NCI-H748 (cell line): ENCODE measurements around the gene STEAP3.

ENCODE experiments used
- DNase-seq: peaks from one replicate; lab custom pipeline; 2025; ENCODE audit not compliant: unreplicated experiment; lab: John Stamatoyannopoulos, UW

The STEAP3 gene

DNA sequence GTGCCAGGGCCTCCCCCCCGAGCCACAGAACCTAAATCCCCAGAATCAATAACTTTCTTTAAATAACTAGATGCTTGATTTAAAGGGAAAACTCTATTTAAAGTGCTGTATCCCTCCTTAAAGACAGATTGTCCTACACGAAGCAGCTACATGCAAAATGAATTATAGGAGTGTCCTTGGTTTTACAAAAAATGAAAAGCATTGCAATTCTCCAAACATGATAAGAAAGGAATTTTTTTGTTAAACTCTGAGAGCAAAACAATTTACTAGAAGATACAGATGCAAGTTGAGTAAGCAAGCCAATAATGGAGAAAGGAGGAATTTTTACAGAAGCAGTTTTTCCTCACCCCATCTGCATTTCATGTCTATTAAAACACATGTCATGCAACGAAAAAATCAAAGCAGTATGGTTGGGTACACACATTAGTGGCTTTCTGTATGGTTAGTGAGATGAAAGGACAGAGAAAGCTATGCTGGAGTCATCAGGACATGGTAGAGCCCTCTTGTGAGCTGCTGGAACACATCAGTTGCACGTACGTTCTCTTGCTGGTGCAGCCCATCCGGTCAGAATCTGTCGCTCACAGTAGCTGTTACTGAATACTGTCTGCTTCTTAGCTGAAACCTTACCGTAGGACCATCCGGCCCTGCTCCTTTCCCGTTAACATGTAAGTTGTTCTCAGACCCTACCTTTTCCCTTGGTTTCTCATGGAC is 25.9 kb upstream of the STEAP3 start:
- no peak for DNase-seq

DNA sequence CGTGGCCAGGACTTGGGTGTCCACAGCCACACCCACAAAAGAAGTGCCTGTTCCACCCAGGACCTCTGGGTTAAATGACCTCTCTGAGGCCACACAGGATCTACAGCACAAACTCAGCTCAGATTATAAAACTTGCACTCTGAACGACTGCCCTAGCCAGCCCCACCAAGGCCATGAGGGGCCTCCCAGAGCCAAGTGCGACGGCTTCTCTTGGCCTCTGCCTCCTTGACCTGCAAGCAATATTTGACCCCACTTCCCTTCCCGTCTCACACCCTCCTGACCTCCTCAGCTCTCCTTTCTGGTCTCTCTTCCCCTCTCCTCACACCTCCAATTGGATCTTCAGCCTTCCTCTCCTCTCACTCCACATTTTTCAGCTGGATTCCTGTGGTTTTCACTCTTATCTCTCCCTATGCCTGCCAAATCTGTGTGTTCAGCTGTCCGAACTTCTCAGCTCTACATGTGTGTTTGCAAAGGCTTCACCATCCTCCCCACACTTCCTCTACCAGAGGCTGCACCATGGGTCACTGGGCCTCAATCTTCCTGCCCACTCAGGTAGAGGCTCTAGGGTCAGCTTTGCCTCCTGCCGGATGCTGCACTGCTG is 25.3 kb upstream of the STEAP3 start:
- no peak for DNase-seq

DNA sequence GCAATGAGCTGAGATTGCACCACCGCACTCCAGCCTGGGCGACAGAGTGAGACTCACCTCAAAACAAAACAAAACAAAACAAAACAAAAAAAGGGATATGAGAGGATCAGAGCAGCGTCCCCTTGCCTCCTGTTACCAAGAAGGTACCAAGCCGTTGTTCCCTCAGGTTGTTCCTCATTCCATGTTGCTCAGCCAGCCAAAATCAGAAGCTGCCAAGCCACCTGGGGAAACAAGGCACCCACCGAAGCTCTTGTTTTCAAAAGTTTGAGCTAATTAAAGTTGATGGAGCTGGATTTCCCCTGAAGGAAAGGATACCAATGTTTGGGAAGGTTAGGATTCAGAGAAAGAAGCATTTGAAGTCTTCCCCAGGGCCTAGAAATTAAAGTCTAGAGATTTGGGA is 21.8 kb upstream of the STEAP3 start:
- no peak for DNase-seq

DNA sequence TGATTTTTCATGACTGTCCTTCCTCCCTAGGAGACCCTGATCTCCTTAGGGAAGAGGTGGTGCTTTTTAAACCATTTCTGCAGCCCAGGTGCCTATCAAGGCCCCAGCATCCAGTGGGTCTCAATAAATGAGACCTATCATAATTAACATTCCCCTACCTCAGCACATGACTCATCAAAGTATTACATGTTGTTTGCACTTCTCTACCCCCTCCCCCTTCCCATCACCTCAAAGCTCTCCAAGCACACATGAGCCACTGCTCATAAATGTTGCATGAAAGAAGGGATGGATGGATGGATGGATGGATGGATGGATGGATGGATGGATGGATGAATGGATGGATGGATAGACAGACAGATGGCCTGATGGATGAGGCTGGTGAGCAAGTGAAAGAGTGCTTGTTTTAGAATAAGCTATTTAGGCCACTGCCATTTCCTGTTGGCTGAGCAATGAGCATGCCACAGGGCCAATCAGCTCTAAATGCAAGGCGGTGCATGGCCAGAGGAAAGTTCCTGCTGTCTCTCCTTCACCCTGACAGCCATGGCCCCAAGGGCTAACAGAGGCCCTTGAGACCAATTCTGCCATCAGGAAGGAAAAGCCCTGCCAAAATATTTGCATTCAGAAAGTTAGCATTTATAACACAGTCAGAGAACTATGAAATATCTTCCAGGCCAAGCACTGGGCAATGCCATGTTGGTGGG is 20.9 kb upstream of the STEAP3 start:
- no peak for DNase-seq

- DNase-seq, result no peak
Observed at GRCh38 chr2:119204525-119204924, 19.1 kb upstream of the STEAP3 start.

DNA sequence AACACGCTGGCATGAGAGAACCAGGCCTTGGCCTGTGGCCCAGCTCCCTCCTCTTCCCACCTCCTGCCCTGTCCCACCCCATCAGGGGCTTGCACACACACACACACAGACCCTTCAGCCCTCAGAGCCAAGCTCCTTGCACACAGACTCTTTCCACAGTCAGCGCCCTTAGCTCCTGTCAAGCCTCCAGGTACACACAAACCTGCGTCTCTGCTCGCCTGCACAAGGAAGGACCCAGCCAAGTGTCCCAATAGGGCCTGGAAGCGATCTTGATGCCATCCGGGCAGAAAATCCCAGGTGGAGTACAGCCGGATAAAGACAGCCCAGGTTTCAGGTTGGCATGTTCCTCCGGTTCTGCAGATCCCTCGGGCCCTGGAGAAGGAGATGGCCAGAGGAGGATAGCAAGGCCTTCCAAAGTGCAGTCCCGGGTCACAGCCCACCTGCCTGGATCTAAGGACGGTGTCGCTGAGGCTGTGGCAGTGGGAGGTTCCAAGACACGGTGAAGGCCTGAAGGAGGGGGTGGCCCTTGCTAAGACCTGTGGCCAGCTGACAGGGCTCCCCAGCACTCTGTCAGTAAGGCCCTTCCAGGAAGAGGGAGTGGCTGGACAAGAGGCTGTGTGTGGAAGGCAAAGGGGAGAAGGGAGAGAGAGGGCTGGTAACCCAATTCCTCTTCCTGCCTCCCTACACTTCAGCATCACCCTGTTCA is 18.5 kb upstream of the STEAP3 start:
- DNase-seq, result no peak

DNA sequence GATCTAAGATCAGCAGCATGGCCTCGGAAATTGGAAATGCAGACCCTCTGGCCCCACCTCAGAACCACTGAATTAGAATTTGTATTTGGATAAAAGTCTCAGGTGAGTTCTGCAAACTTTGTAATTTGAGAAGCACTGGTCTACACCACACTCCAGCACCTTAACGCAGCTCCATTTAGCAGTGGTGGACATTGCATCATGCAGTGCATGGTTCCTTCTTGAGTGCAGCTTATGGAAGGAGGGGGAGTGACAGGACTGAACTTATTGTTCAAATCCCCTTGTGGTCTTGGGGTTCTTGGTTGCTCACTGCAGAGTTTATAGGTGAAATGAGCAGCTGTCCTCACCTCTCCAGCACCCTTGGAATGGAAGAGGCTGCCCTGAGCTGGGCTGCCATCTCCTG is 17.4 kb upstream of the STEAP3 start:
- DNase-seq, result no peak

DNA sequence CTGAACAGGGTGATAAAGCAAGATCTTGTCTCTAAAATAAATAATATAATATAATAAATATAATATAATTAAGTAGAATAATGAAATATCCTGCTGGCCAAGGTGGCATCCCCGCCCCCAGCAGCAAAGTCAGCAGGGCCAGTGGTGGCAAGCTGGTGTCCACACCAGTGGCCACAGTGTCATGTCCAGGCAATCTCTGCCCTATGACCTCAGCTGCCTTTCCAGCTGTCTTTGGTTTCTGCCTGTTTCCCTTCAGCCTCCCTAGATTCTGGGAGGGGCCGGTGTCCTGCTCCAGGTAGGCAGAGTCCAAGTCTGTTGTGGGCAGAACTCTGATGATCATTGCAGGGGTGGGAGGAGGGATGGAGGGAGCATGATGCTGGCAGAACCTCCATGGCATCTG is 16.2 kb upstream of the STEAP3 start:
- DNase-seq, result no peak

- DNase-seq, result no peak
Observed at GRCh38 chr2:119208791-119209203, 14.8 kb upstream of the STEAP3 start.

DNA sequence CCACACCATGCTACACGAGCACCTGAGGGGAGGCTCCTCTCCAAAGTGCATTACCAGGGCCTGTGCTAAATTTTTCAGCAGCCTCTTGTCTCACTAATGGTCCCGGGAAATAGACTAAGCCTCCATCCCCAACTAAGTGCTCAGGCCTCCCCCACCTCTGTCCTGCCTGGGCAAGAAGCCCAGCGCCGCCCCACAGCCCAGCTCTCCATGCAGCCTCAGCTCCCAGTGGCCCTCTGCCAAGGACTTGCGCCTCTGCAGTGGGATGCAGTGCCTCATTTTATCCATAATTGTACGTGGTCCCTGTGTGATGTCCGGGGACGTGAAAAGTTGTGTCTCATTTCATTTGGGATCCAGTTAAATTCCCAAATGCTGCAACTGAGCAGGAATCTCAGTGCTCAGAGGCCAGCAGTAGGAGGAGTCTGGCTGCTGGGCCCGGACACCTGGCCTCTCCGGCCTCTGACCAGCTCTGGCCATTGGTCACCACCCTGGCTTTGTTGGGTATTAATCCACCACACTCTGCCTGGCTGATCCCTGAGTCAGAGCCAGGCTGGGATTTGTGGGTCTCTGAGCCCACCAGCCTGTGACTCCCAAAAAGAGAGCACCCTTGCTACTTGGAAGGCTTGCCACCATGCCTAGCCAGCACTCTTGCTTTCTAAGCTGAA is 11.4 kb upstream of the STEAP3 start:
- no peak for DNase-seq

DNA sequence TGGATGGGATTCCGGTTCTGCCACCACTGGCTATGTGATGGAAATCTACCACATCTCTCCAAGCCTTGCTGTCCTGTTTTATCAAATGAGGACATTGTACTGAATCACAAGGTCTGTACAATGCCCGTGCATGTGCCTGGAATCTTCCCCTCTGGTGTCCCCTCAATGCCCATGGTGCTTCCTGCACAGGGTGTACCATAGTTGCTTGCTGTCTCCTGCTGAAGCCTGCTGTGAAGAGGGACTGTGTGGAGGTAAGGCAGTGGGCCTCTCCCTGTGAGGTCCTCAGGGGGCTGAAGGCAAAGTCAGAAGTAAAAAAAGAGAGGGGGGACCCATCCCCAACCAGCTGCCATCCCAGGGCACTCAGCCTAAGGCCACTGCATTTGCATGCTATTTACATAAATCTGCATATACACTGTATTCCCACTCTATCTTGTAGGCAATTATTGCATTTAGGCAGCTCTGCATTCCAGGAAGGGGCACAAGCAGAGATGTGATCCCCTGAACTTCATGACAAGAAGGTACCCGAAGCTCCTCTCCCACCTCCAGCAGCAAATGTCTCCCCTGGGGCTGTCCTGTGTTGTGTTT is 9.1 kb upstream of the STEAP3 start:
- no peak for DNase-seq

DNA sequence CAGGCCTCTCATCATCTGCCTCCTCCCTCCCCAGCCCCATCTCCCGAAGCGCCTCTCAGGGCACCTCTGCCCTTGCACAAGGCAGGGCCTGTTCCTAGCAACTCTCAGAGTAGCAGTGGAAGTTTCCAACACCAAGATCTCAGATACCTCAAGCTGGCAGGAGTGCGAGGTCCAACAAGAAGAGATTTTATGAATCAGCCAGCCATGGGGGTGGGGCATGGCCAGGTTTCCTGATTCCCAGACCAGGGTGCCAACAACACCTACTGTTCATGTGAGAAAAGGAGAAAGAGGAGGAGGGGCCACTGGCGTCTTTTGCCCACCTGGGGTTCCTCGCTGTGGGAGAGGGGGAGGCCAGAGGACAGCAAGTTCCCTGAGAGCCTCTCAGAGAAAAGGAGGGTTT is 6.6 kb upstream of the STEAP3 start:
- DNase-seq, result no peak

DNA sequence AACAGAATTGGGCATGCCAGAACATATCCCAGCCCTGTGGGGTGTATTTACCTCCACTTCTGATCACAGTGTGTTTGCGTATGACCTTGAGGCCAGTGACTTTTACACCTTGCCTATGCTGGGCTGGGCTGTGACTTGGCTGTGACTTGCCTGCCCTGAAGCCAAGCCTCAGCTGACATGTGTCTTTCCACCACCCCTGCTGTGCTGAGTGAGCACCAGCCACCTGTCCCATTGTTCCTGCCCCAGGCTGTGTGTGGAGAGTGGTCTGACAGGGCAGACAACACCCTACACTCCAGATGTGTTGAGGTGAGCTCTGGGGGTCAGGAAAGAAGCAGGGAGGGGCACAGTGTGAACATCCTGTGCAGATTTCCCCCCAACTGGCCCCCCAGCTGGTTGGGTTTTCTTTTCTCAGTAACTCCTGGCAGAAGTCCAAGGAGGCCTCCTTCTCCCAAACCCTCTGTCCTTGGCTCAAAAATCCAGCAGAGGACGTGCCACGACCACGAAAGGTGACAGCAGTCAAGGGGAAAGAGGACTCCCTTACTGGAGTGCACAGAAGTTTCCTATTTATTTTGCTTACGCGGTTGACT is 5.1 kb upstream of the STEAP3 start:
- DNase-seq, result peak; percentile 73

- DNase-seq, result no peak
Observed at GRCh38 chr2:119219873-119220272, 3.8 kb upstream of the STEAP3 start.

DNA sequence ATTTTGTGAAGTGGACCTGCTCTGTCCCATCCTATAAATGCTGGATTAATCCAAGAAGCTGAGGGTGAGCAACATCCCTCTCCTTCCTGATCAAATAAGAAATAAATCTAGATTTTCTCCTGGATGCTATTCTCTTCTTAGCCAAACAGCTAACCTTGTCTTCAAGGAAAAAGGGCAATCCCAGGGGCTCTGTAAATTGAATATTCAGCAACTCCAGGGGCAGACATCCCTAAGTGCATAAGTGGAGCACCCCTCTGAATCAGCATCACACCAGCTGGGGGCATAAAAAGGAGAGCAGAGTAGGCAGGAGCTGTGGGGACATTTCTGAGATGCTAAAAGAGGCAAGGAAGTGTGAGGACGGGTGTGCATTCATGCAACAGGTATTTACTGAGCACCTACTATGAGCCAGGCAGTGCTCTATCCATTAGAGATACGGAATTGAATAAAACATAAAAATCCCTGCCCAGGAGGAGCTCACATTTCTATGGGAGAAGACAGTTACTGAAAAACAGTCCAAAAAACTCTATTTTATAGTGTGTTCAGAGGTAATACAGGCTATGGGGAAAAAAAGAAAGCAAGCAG is 2.8 kb upstream of the STEAP3 start:
- no peak for DNase-seq

DNA sequence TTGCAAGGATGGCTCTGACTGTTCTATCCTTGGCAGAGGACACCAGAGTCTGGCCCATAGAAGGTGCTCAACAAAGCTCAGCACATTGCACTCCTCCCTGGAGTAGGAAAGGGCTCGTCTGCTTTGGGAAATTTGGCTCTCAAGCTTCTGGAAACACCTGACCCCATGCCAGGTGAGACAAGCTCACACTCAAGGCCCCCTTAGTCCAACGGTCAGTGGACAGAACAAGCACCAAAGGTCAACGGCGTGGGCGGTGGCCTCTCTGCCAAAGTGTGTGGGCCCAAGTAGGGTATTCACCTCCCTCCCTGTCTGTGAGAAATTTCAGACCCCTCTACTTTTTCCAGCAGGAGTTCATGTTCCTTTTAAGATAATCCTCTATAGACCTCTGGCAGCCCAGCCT is 2.0 kb upstream of the STEAP3 start:
- no peak for DNase-seq

GRCh38 chr2:119222213-119222612 is 1.4 kb upstream of the STEAP3 start:
- DNase-seq, result no peak

DNA sequence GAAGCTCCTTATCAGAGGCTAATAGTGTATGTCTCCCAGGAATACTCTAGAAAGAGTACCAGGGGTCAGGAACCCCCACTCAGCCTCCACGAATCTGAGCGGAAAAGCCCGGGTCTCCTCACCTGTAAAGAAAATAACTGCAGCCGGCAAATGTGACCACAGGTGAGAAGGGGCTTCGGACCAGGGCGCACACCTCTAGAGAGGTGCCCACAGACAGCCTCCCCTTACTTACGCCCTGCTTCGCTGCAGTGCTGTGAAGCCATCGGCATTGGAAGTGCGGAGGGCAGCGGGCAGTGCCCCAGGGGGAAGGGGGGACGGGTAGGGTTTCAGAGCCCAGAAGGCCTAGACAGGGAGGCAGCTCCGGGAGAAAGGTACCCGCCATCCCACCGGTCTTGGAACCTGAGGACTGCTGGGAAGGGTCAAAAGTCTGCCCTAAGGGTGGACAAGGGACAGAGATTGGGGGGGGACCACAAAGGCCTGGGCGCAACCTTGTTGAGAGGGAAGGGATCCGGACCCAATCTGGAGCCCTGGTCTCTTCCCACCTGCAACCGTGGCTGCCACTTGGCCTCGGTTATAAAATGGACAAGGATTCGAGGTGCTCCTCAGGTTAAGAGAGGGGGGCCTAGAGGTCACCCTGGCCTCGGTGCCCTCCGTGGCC is 642 bp upstream of the STEAP3 start:
- DNase-seq, result no peak

DNA sequence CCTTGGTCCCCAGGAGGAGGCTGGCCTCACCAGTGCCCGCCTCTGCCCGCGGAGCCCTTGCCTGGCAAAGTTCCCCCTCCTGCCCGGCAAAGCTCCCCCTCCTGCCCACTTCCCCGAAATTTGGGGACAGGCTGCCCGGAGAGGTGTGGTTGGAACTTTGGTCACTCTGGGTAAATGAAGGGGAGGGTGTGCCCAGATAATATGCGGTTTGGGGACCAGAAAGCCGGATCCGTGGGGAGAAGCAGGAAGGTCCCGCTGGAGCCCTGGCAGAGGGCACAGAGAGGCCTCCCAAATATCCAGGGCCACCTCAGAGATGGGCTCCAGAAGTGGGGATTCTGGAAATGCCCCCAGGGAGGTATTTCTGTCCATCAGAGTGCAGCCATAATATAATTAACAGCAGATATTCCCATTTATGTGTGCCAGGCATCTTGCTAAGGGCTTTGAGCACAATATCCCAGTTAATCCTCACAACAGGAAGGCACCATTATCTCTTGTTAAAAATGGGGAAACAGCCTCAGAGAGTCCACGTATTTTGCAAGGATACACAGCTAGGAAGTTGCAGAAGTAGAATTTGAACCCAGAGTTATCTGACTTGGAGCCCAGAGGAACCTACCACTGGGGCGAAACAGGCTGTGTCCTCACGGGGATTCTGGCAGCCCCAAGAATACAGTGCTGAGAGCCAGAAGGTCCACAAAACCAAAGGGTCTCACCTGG is 914 bp downstream of the STEAP3 start:
- DNase-seq, result no peak
